OCI-LY1 (cell line): ENCODE measurements around the gene FMR1.

Experiments used
- CTCF ChIP-seq: fragments of 200-600 bp; sonication (generic), shearing (Covaris generic); IDR thresholded peaks from 2 replicates; pipeline ENCODE4 v1.5.1; 2017; ENCODE audit warnings: mild to moderate bottlenecking, antibody characterized with exemption, low read length, moderate library complexity, mixed read lengths
- EZH2 ChIP-seq: fragments of 200-600 bp; sonication (generic), shearing (Covaris generic); IDR thresholded peaks from 2 replicates; pipeline ENCODE4 v1.8.0; 2017; ENCODE audit warnings: borderline replicate concordance, mixed run types, mild to moderate bottlenecking, antibody characterized with exemption, low read length, moderate library complexity, mixed read lengths

DNA sequence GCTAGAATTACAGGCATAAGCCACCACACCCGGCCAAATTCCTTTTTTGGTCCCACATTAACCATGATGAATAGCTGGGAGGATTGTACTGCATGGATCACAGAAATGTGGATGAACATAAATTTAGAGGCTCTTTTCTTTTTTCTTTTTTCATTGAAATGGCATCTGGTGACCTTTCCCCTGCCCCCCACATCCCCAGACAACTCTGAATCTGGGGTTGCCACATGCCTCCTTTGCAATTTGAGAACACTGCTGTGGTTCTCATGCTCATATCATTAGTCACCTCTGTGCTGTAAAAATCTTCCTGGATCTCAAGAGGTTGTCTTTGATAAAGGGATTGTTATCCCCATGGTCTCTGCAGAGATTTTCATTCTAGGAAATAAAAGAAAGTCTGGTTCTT, 46.6 kb downstream of the FMR1 start:
- TF ChIP-seq CTCF, result no peak
- no peak for TF ChIP-seq EZH2
